ENCODE data around the gene MARCHF2.

DNA sequence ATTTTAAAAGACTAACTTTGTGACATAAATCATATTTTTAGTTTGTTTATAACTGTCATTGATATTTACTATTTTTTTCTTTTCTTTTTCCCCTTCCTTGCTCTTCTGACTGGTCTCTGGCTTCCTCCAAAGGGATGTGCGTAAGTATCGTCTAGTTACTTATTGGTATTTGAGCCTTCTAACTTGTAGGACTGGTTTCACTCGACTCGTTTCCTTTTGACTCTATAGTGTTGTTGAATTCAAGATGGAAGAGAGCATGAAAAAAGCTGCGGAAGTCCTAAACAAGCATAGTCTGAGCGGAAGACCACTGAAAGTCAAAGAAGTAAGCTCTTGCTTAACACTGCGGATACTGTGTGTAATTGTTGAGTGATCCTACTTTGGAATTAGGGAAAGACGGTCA lies 50.3 kb downstream of the MARCHF2 start:
- TF ChIP-seq CTCF (IDR thresholded peaks at IDR 0.05; ENCODE audit: low read depth, low read length) = no peak
- TF ChIP-seq EZH2phosphoT487 (IDR thresholded peaks at IDR 0.05; ENCODE audit: low read depth) = no peak

All from OCI-LY3 (cell line).